MM.1S (cell line): ENCODE results near the gene CNTNAP2.

Experiments
- CTCF ChIP-seq: fragments of 300-600 bp; sonication (generic); IDR thresholded peaks from 2 replicates; pipeline ENCODE4 v1.5.1; 2016; ENCODE audit warnings: antibody characterized with exemption, low read length, mixed read lengths
- EZH2 ChIP-seq: fragments of 300-600 bp; sonication (generic); optimal IDR thresholded peaks from 2 replicates; pipeline ENCODE3; 2017; ENCODE audit warnings: low read depth, mild to moderate bottlenecking, antibody characterized with exemption, low read length, mixed read lengths
- EZH2phosphoT487 ChIP-seq: fragments of 300-600 bp; sonication (generic); IDR thresholded peaks from 2 replicates; pipeline ENCODE4 v1.6.1; 2018; ENCODE audit warnings: antibody characterized with exemption, low read length

- TF ChIP-seq CTCF (no peak), EZH2 (no peak), EZH2phosphoT487 (no peak)
Measured at GRCh38 chr7:146285418-146285817, 168.8 kb downstream of the CNTNAP2 start.
